ENCODE data around the gene SYT14.
"Not testable (repeated sequence)": the region's sequence is repeated elsewhere in the genome, so short reads cannot be mapped to it uniquely, and the experiment has no call there.

Gene SYT14

DNA sequence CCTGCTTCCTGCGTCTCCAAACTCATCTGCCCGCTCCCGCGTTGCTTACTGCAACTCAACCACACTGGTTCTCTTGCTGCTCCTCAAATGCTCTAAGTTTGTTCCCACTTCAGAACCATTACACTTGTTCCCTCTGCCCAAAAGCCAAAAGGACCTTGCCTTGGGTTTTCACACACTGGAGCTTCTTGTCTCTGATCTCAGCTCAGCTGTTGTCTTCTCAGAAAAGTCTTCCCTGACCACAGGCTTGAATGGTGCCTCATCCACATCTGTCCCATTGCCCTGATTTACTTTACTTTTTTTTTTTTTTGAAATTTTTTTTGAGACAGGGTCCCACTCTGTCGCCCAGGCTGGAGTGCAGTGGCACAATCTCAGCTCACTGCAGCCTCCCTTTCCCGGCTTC lies 44.3 kb upstream of the SYT14 start:
- Histone ChIP-seq H3K27ac (ENCODE audit: low read depth, low read length) (no peak overlapping the region), H3K79me1 (ENCODE audit: low read length) (peaks cover 9% of the 10 kb centered on the region), H3K79me2 (ENCODE audit: control insufficient read depth, insufficient read depth, low read length, poor library complexity) (no peaks in the 10 kb centered on the region), H4K12ac (ENCODE audit: low read depth, low read length) (no peak overlapping the region), H2AK5ac (ENCODE audit: low read length) (no peak overlapping the region), H3K9ac (ENCODE audit: low read length) (no peak overlapping the region), H3K4me2 (ENCODE audit: low read length) (no peak overlapping the region), H3K18ac (ENCODE audit: low read length) (no peak overlapping the region), H4K8ac (ENCODE audit: low read depth, low read length) (no peak overlapping the region), H3K9me3 (ENCODE audit: insufficient read depth, low read depth, low read length) (no peaks in the 10 kb centered on the region), H3K36me3 (ENCODE audit: control insufficient read depth in 1 of 2, insufficient read depth in 2 of 2, low read length in 2 of 2) (no peaks in the 10 kb centered on the region), H2AFZ (ENCODE audit: insufficient read depth, low read length, poor library complexity) (no peak overlapping the region), H3K4me1 (ENCODE audit: control insufficient read depth in 1 of 2, insufficient read depth in 2 of 2, low read length in 2 of 2) (peaks cover 8 to 12% of the 10 kb centered on the region in 2 experiments), H4K91ac (ENCODE audit: low read depth, low read length) (no peak overlapping the region), H2BK120ac (ENCODE audit: insufficient read depth, low read length, poor library complexity) (no peak overlapping the region), H3K14ac (ENCODE audit: low read length) (no peak overlapping the region), H2BK12ac (ENCODE audit: low read length) (peak overlapping the region; percentile 54), H2BK5ac (ENCODE audit: low read depth, low read length, poor library complexity) (no peak overlapping the region), H3K4ac (ENCODE audit: low read depth, low read length) (no peak overlapping the region), H3K23ac (ENCODE audit: low read length) (no peak overlapping the region), H3K4me3 (ENCODE audit: low read depth, low read length) (no peak overlapping the region), H3K27me3 (ENCODE audit: insufficient read depth, low read length) (no peaks in the 10 kb centered on the region)
- no peak for DNase-seq
- WGBS (ENCODE audit: extremely low coverage, insufficient coverage, insufficient read length): no CpG with 5 or more reads among the region's 6 CpGs

DNA sequence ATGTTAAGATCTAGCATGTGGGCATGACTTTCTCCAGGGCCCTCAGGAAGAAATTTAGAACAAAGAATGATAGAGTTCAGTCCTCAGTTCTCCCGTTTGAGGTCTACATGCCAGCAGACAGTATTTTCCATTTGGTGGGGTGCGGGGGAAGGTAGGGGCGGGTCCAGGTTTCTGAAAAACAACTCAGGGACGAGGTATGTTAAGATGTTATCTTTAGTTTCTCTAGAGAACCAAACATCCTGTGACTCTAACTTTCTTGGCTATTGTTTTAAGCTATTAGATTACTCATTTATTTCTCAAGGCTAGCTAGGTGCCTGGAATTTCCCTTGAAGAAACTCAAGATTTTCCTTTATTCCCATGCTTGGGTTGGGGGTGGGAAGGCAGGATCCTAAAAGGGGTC lies 42.3 kb upstream of the SYT14 start:
- Histone ChIP-seq H3K4me1 (ENCODE audit: control insufficient read depth in 1 of 2, insufficient read depth in 2 of 2, low read length in 2 of 2) (peaks cover 8 to 12% of the 10 kb centered on the region in 2 experiments), H3K27me3 (ENCODE audit: insufficient read depth, low read length) (no peaks in the 10 kb centered on the region), H2AK5ac (ENCODE audit: low read length) (no peak overlapping the region), H4K91ac (ENCODE audit: low read depth, low read length) (peak overlapping the region; percentile 63), H3K79me1 (ENCODE audit: low read length) (peaks cover 9% of the 10 kb centered on the region), H4K12ac (ENCODE audit: low read depth, low read length) (no peak overlapping the region), H3K36me3 (ENCODE audit: control insufficient read depth in 1 of 2, insufficient read depth in 2 of 2, low read length in 2 of 2) (no peaks in the 10 kb centered on the region), H2BK12ac (ENCODE audit: low read length) (no peak overlapping the region), H2AFZ (ENCODE audit: insufficient read depth, low read length, poor library complexity) (no peak overlapping the region), H3K4me2 (ENCODE audit: low read length) (no peak overlapping the region), H4K8ac (ENCODE audit: low read depth, low read length) (no peak overlapping the region), H3K79me2 (ENCODE audit: control insufficient read depth, insufficient read depth, low read length, poor library complexity) (no peaks in the 10 kb centered on the region), H3K23ac (ENCODE audit: low read length) (no peak overlapping the region), H3K4me3 (ENCODE audit: low read depth, low read length) (no peak overlapping the region), H3K9me3 (ENCODE audit: insufficient read depth, low read depth, low read length) (no peaks in the 10 kb centered on the region), H3K4ac (ENCODE audit: low read depth, low read length) (no peak overlapping the region), H2BK5ac (ENCODE audit: low read depth, low read length, poor library complexity) (peak overlapping the region; percentile 70), H3K9ac (ENCODE audit: low read length) (no peak overlapping the region), H3K14ac (ENCODE audit: low read length) (no peak overlapping the region), H2BK120ac (ENCODE audit: insufficient read depth, low read length, poor library complexity) (no peak overlapping the region), H3K18ac (ENCODE audit: low read length) (no peak overlapping the region), H3K27ac (ENCODE audit: low read depth, low read length) (peak overlapping the region; percentile 74)
- WGBS (ENCODE audit: extremely low coverage, insufficient coverage, insufficient read length): no CpG with 5 or more reads among the region's 4 CpGs
- DNase-seq: peak in 1 of 2 donors; percentile 54

DNA sequence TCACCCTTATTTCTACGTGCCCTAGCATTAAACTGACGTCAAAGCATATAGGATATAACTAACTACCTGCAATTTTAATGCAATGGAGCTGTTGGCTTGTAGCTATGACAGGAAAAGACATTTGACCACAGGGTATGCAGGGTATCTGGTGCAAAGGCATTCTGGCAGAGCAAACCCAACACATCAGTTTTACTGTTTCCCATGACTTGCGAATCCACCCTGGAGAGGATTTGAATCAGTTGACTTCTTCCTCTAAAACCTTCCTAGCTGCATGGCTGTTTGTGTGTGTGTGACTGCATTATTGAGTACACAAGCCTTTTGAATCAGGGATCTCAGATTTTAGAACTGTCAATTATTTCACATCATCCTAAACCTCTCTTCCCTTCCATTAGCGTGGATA lies 41.7 kb upstream of the SYT14 start:
- peak overlapping the region; percentile 74 for H3K27ac ChIP-seq (ENCODE audit: low read depth, low read length)
- no peak overlapping the region for H3K4me3 ChIP-seq (ENCODE audit: low read depth, low read length)
- no peaks in the 10 kb centered on the region for H3K79me2 ChIP-seq (ENCODE audit: control insufficient read depth, insufficient read depth, low read length, poor library complexity)
- no peak overlapping the region for H3K9ac ChIP-seq (ENCODE audit: low read length)
- H3K4me2 ChIP-seq (ENCODE audit: low read length): no peak overlapping the region
- DNase-seq: no peak
- H2BK120ac ChIP-seq (ENCODE audit: insufficient read depth, low read length, poor library complexity): peak overlapping the region; percentile 25
- peak overlapping the region; percentile 45 for H2BK12ac ChIP-seq (ENCODE audit: low read length)
- H4K12ac ChIP-seq (ENCODE audit: low read depth, low read length): no peak overlapping the region
- H3K79me1 ChIP-seq (ENCODE audit: low read length): peaks cover 9% of the 10 kb centered on the region
- H3K14ac ChIP-seq (ENCODE audit: low read length): peak overlapping the region; percentile 14
- H2AK5ac ChIP-seq (ENCODE audit: low read length): no peak overlapping the region
- H2BK5ac ChIP-seq (ENCODE audit: low read depth, low read length, poor library complexity): peak overlapping the region; percentile 70
- H3K18ac ChIP-seq (ENCODE audit: low read length): no peak overlapping the region
- no peak overlapping the region for H2AFZ ChIP-seq (ENCODE audit: insufficient read depth, low read length, poor library complexity)
- H4K91ac ChIP-seq (ENCODE audit: low read depth, low read length): peak overlapping the region; percentile 63
- no CpG with 5 or more reads among the region's 4 CpGs for WGBS (ENCODE audit: extremely low coverage, insufficient coverage, insufficient read length)
- H4K8ac ChIP-seq (ENCODE audit: low read depth, low read length): peak overlapping the region; percentile 26
- H3K27me3 ChIP-seq (ENCODE audit: insufficient read depth, low read length): no peaks in the 10 kb centered on the region
- no peak overlapping the region for H3K4ac ChIP-seq (ENCODE audit: low read depth, low read length)
- H3K36me3 ChIP-seq (ENCODE audit: control insufficient read depth in 1 of 2, insufficient read depth in 2 of 2, low read length in 2 of 2): no peaks in the 10 kb centered on the region
- no peak overlapping the region for H3K23ac ChIP-seq (ENCODE audit: low read length)
- H3K4me1 ChIP-seq (ENCODE audit: control insufficient read depth in 1 of 2, insufficient read depth in 2 of 2, low read length in 2 of 2): peaks cover 8 to 12% of the 10 kb centered on the region in 2 experiments
- no peaks in the 10 kb centered on the region for H3K9me3 ChIP-seq (ENCODE audit: insufficient read depth, low read depth, low read length)

DNA sequence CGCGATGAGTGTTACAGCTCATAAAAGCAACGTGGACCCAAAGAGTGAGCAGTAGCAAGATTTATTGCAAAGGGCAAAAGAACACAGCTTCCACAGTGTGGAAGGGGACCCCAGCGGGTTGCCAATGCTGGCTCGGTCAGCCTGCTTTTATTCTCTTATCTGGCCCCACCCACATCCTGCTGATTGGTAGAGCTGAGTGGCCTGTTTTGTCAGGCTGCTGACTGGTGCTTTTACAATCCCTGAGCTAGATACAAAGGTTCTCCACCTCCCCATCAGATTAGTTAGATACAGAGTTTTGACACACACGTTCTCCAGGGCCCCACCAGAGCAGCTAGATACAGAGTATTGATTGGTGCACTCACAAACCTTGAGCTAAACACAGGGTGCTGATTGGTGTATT lies 39.7 kb upstream of the SYT14 start:
- H3K79me2 ChIP-seq (ENCODE audit: control insufficient read depth, insufficient read depth, low read length, poor library complexity); H3K4me3 ChIP-seq (ENCODE audit: low read depth, low read length); H4K91ac ChIP-seq (ENCODE audit: low read depth, low read length); H3K36me3 ChIP-seq (ENCODE audit: control insufficient read depth in 1 of 2, insufficient read depth in 2 of 2, low read length in 2 of 2); H3K79me1 ChIP-seq (ENCODE audit: low read length); H2AK5ac ChIP-seq (ENCODE audit: low read length); H2BK12ac ChIP-seq (ENCODE audit: low read length); H2BK5ac ChIP-seq (ENCODE audit: low read depth, low read length, poor library complexity); H2AFZ ChIP-seq (ENCODE audit: insufficient read depth, low read length, poor library complexity); H3K9me3 ChIP-seq (ENCODE audit: insufficient read depth, low read depth, low read length); H3K14ac ChIP-seq (ENCODE audit: low read length); H3K23ac ChIP-seq (ENCODE audit: low read length); H3K4me2 ChIP-seq (ENCODE audit: low read length); H3K9ac ChIP-seq (ENCODE audit: low read length); H4K12ac ChIP-seq (ENCODE audit: low read depth, low read length); H2BK120ac ChIP-seq (ENCODE audit: insufficient read depth, low read length, poor library complexity); DNase-seq; H3K18ac ChIP-seq (ENCODE audit: low read length); H4K8ac ChIP-seq (ENCODE audit: low read depth, low read length); H3K4ac ChIP-seq (ENCODE audit: low read depth, low read length); H3K27me3 ChIP-seq (ENCODE audit: insufficient read depth, low read length); H3K27ac ChIP-seq (ENCODE audit: low read depth, low read length): not testable (repeated sequence)
- WGBS (ENCODE audit: extremely low coverage, insufficient coverage, insufficient read length): no CpG with 5 or more reads among the region's 6 CpGs
- H3K4me1 ChIP-seq (ENCODE audit: control insufficient read depth in 1 of 2, insufficient read depth in 2 of 2, low read length in 2 of 2): peaks cover 8 to 12% of the 10 kb centered on the region in 2 experiments
